ENCODE measurements around the gene NCKAP5L.
"Not testable (repeated sequence)": the region's sequence is repeated elsewhere in the genome, so short reads cannot be mapped to it uniquely, and the experiment has no call there.

NCKAP5L gene

DNA sequence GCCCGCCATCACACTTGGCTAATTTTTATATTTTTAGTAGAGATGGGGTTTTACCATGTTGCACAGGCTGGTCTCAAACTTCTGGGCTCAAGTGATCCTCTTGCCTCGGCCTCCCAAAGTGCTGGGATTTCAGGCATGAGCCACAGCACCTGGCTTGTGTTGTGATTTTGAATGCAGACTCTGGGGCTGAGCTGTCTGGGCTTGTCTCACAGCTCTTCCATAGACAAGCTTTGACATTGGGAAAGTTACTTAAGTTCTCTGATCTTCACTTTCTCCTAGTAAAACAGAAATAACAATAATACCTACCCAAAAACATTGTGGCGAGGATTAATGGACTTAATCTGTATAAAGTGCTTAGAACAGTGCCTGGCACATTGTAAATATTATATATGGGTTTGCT is 50.9 kb downstream of the NCKAP5L start:
- DNase-seq (ENCODE audit: low read depth): no peak

DNA sequence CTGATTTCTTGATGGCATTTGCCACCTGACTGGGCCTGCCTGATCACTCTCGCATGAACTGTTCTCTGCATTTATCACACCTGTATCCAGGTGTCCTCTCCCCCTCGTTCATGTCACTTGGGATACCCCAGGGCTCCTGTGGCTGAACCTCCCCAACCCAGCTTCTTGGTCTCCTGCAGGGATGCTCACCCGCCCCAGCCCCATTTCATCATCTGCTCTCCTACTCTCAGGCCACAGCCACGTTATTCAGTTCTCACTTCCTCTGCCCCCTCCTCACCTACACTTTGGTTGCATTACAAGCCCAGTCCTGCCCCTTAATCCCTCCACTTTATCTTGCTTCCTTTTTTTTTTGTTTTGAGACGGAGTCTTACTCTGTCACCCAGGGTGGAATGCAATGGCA is 51.4 kb downstream of the NCKAP5L start:
- DNase-seq (ENCODE audit: low read depth): no peak

DNA sequence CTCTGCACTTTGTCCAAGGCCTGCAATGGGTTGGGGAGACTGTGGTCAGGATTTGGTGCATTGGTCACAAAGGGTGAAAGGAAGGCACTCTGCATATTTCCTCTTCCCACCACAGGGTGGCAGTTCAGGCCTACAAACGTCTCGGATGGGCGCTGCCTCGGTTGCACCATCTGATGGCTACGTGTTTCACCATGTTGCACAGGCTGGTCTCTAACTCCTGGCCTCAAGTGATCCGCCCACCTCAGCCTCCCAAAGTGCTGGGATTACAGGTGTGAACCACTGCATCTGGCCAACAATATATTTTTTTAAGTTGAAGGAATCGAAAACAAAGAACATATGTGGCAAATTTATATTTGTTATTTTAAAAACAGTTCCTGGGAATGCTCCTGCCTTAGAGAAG is 51.8 kb downstream of the NCKAP5L start:
- peak; percentile 79 for DNase-seq (ENCODE audit: low read depth)

DNA sequence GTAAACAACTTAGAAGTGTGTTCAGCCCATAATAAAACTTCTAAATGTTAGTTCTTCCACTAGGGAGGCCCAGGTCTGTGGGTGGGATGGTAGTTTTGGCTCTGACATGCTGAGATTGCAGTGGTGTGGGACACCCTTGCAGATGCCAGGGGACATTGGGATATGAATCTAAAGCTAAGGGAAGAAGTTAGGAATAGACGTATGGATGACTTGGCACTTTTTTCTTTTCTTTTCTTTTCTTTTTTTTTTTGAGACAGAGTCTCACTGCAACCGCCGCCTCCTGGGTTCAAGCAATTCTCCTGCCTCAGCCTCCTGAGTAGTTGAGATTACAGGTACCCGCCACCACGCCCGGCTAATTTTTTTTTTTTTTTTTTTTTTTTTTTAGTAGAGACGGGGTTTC is 55.1 kb downstream of the NCKAP5L start:
- not testable (repeated sequence) for DNase-seq (ENCODE audit: low read depth)

DNA sequence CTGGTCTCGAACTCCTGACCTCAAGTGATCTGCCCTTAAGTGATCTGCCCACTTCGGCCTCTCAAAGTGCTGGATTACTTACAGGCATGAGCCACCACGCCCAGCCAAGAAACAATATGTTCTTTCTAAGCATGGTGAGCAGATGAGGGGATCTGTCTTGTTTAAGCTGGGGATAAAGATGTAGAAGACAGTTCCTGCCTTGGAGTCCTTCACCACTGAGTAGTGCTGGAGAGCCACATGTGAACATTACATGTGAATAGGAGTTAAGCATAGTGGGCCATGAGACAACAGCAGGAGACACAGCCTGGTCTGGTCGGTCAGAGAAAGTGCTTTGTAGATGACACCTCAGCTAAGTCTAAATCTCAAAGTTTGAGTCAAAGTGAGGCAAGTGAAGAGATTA is 60.9 kb downstream of the NCKAP5L start:
- no peak for DNase-seq (ENCODE audit: low read depth)

DNA sequence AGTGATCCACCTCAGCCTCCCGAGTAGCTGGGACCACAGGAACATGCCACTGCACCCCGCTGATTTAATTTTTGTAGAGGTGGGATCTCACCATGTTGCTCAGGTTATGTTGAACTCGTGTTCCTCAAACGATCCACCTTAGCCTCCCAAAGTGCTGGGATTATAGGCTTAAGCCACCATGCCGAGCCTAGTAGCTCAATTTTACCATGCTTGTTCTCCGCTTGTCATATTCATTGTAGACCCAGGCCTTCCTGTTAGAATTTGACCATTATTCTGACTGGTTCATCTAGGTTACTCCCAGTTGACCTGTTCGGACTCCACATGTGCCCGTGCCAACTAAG is 62.1 kb downstream of the NCKAP5L start:
- DNase-seq (ENCODE audit: low read depth): no peak

DNA sequence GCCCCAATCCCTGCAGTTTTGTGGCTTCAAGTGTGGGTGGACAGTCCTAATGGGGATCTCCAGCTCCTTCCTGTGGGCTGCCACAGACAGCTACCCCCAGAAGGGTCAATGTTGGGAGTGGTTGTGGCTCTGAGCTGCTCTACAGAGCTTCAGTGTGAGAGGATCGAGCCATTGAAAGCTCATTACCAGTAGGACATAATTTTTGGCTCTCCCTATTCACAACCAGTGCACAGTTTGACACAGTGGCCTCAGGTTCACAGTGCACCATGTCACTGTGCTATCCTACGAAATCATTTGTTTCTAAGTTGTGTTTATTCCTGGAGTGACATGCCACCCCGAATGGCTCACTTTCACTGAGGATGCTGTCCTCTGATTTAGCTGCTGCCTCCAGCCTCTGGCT is 64.1 kb downstream of the NCKAP5L start:
- DNase-seq (ENCODE audit: low read depth): no peak

GRCh38 chr12:49763006-49763591 is 65.1 kb downstream of the NCKAP5L start:
- DNase-seq (ENCODE audit: low read depth): no peak

DNA sequence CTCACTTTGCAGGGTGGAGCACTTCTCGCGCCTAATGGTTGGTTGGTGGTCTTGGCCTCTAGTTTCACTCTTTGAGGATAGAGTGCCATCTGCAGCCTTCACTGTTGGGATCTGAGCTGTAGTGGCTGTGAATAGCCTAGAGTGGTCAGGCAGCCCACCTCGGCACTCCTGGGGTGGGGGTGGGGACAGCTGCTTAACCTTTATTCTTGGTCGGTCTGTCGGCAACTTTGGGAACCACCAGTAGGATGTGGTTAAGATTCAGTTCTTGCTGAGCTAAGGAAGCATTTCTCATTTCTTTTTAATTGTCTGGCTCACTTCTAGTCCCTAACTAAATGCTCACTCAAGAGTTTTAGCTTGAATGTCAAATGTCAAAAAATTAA is 65.8 kb downstream of the NCKAP5L start:
- no peak for DNase-seq (ENCODE audit: low read depth)

DNA sequence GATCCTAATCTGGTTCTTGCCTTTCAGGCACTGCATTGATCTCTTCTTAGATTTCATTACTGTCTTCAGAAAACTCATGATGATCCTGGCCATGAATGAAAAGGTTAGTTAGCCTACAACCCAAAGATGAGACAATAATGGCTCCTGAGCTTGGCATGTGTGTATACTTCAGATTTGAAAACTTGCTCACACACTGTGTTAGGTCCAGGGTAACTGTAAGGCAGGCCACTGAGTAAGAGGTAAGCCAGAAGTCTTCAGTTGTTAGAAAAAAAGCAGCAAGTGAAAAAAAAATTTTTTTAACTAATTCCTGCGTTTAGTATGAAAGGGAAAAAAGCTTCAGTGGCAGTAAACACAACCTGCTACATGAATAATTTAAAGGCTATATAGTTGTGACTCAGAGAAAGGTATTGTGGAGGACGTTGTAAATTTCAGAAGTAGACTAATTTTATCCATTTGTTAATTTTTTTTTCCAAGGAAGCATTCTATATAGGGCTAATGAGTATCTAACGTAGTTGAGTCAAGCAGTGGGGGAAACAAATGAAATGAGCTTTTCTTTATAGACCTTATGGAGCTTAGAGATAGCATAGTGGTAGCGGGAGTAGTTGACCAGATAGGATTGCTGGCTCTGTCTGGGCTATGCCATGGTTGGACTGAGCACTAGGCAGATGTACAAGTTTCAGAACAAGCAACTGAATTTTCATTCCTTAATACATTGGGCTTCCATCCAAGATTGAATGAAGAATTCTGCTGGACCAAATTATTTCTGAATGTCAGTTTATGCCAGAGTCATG is 66.3 kb downstream of the NCKAP5L start:
- DNase-seq (ENCODE audit: low read depth): no peak

DNA sequence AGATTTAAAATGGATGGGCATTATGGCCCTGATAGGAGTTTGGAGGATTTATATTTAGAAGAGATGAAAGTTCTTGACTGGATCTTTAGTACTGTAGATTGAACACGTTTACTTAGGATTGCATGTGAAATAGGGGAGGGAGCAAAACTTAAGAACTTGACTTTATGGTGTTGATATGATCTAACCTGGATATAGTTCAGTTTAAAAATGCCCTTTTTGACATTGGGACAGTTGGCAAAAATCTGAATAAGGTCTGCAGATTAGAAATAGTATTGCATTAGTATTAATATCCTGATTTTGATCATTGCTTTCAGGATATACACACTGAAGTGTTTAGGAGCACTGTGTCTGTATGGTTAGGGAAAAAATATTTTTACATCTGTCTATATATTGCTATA is 77.2 kb downstream of the NCKAP5L start:
- no peak for DNase-seq (ENCODE audit: low read depth)

GRCh38 chr12:49750027-49750995 is 77.9 kb downstream of the NCKAP5L start:
- peak; percentile 53 for DNase-seq (ENCODE audit: low read depth)

- DNase-seq (ENCODE audit: low read depth): no peak
Observed at GRCh38 chr12:49748800-49749199, 79.4 kb downstream of the NCKAP5L start.

GRCh38 chr12:49748306-49748705 is 79.9 kb downstream of the NCKAP5L start:
- DNase-seq (ENCODE audit: low read depth): no peak

GRCh38 chr12:49744363-49744885 is 83.8 kb downstream of the NCKAP5L start:
- no peak for DNase-seq (ENCODE audit: low read depth)

GRCh38 chr12:49741882-49742620 is 86.2 kb downstream of the NCKAP5L start:
- peak; percentile 85 for DNase-seq (ENCODE audit: low read depth)

All from fibroblast of gingiva (primary cell).